B cell (primary cell): ENCODE data around the gene PXDC1. TPM values are rescaled to one million over a fixed set of nuclear protein-coding genes. Genes with fewer than 3 reads are reported as not detected.
"Not testable (repeated sequence)": the region's sequence is repeated elsewhere in the genome, so short reads cannot be mapped to it uniquely, and the experiment has no call there.

Experiments
- ATAC-seq: fragments of 200-7000 bp; cut with Tn5 transposase; one replicate; pipeline ENCODE4 v1.10.0; 2021; ENCODE audit warnings: low read depth, mild to moderate bottlenecking, moderate number of reproducible peaks, moderate library complexity
- CTCF ChIA-PET: fragments of 350-600 bp; sonication (Branson Sonifier 250); formaldehyde crosslinking; loops from one replicate; lab custom pipeline; 2021; ENCODE audit warnings: antibody characterized with exemption, inconsistent platforms; lab: Charles Lee
- POLR2A ChIA-PET: fragments of 350-600 bp; sonication (Branson Sonifier 250); formaldehyde crosslinking; loops from one replicate; lab custom pipeline; 2021; ENCODE audit warnings: antibody characterized with exemption; lab: Charles Lee
- DNase-seq: peaks from one replicate; pipeline ENCODE4 v3.0.0; 2013
- H2AFZ ChIP-seq: 2 replicates; pipeline ENCODE4 v1.6.1; 2012; ENCODE audit warnings: mild to moderate bottlenecking, low read depth, low read length; ENCODE audit not compliant: insufficient read depth, poor library complexity, severe bottlenecking
- H3K27ac ChIP-seq, 2 donors: 1 replicate in 1 of 2; 2 replicates in 1 of 2; pipeline ENCODE4 v1.5.1; 2012 to 2013; ENCODE audit warnings: low read length in 2 of 2, mild to moderate bottlenecking in 2 of 2, moderate library complexity in 1 of 2
- H3K27me3 ChIP-seq, 4 experiments: fragments of 200-600 bp in 1 of 4; sonication (generic) in 1 of 4; replicated peaks in 1 of 4; 1 replicate in 2 of 4; 2 replicates in 2 of 4; pipeline versions ENCODE4 v1.6.1 to v1.7.0; 2013 to 2016; ENCODE audit warnings: low read length in 3 of 4, mild to moderate bottlenecking in 2 of 4, mixed read lengths in 1 of 4, moderate library complexity in 1 of 4; ENCODE audit not compliant: insufficient read depth in 4 of 4, control insufficient read depth in 3 of 4; ENCODE audit errors: control extremely low read depth in 1 of 4
- H3K36me3 ChIP-seq, 2 experiments: replicated peaks in 1 of 2; 1 replicate in 1 of 2; 2 replicates in 1 of 2; pipeline versions ENCODE4 v1.6.1 to v1.7.1; 2013; ENCODE audit warnings: low read length in 1 of 2; ENCODE audit not compliant: insufficient read depth in 2 of 2, control insufficient read depth in 1 of 2; ENCODE audit errors: control extremely low read depth in 1 of 2, extremely low read depth in 1 of 2
- H3K4me1 ChIP-seq, 2 donors: fragments of 200-600 bp in 1 of 2; sonication (generic) in 1 of 2; 1 replicate in 1 of 2; 2 replicates in 1 of 2; pipeline versions ENCODE4 v1.5.1 to v1.6.1; 2013 to 2017; ENCODE audit warnings: low read length in 2 of 2; ENCODE audit not compliant: control insufficient read depth in 2 of 2, insufficient read depth in 2 of 2
- H3K4me2 ChIP-seq: replicated peaks from 2 replicates; pipeline ENCODE3; 2012; ENCODE audit warnings: mild to moderate bottlenecking, low read depth, low read length; ENCODE audit not compliant: poor library complexity, severe bottlenecking
- H3K4me3 ChIP-seq, 5 experiments: fragments of 200-600 bp in 1 of 5; sonication (generic) in 1 of 5; 1 replicate in 3 of 5; 2 replicates in 2 of 5; pipeline versions ENCODE4 v1.5.1 to v1.7.0; 2011 to 2016; ENCODE audit warnings: low read length in 4 of 5, mild to moderate bottlenecking in 4 of 5, low read depth in 2 of 5, control low read depth in 1 of 5, moderate library complexity in 1 of 5; ENCODE audit not compliant: insufficient read depth in 1 of 5; ENCODE audit errors: control extremely low read depth in 1 of 5, extremely low read depth in 1 of 5
- H3K79me2 ChIP-seq: fragments of 200-600 bp; sonication (generic); one replicate; pipeline ENCODE4 v1.6.0; 2016; ENCODE audit warnings: low read length; ENCODE audit not compliant: control insufficient read depth, insufficient read depth
- H3K9ac ChIP-seq: fragments of 200-600 bp; sonication (generic); 2 replicates; pipeline ENCODE4 v1.6.1; 2017; ENCODE audit warnings: mild to moderate bottlenecking, low read length, moderate library complexity
- H3K9me3 ChIP-seq, 3 donors: one replicate each; pipeline versions ENCODE4 v1.6.1 to v1.7.1; 2013; ENCODE audit warnings: low read length in 2 of 3; ENCODE audit not compliant: control insufficient read depth in 2 of 3, insufficient read depth in 1 of 3; ENCODE audit errors: control extremely low read depth in 1 of 3
- H4K20me1 ChIP-seq: 2 replicates; pipeline ENCODE4 v1.6.0; 2012; ENCODE audit warnings: mild to moderate bottlenecking, low read length; ENCODE audit not compliant: insufficient read depth, control insufficient read depth, poor library complexity, severe bottlenecking
- H3K27ac Mint-ChIP-seq: one replicate; pipeline ENCODE4 v1.8.0; 2021; ENCODE audit warnings: mixed read lengths
- H3K27me3 Mint-ChIP-seq: one replicate; pipeline ENCODE4 v1.8.0; 2021; ENCODE audit warnings: mixed read lengths
- H3K4me1 Mint-ChIP-seq: one replicate; pipeline ENCODE4 v1.8.0; 2021; ENCODE audit warnings: mixed read lengths
- H3K4me3 Mint-ChIP-seq: one replicate; pipeline ENCODE4 v1.8.0; 2021; ENCODE audit warnings: mixed read lengths
- H3K9me3 Mint-ChIP-seq: one replicate; pipeline ENCODE4 v1.8.0; 2022; ENCODE audit warnings: mixed read lengths; ENCODE audit not compliant: insufficient read depth
- EZH2 ChIP-seq: IDR thresholded peaks from 2 replicates; pipeline ENCODE4 v1.6.1; 2012; ENCODE audit warnings: borderline replicate concordance, low read depth, mild to moderate bottlenecking, moderate library complexity, low read length; ENCODE audit not compliant: insufficient read depth, poor library complexity, severe bottlenecking
- WGBS: methylation state at CpG from one replicate; pipeline ENCODE4 v1.1.5; 2013; ENCODE audit warnings: missing lambda C conversion rate; ENCODE audit not compliant: insufficient coverage; 5-methylcytosine and 5-hydroxymethylcytosine counted together
- intact Hi-C: fragments of 100-400 bp; cut with micrococcal nuclease; formaldehyde crosslinking; loops from one replicate; pipeline ENCODE4 v1.10.0; 2022
- polyA plus RNA-seq: library from polyadenylated mRNA; depleted of rRNA; stranded (reverse); fragments of >200 nt; gene quantifications from 2 replicates; pipeline ENCODE4 v1.2.3, GENCODE V29; 2012
- total RNA-seq, 2 donors: library from RNA; stranded (reverse); fragments of 120-200 nt in 1 of 2; gene quantifications; 1 replicate in 1 of 2; 2 replicates in 1 of 2; pipeline versions ENCODE4 v1.2.3 to v1.2.4, GENCODE V29; 2013 to 2022
- TF ChIP-seq, protein P1 (sequence below): fragments of 200-600 bp; IDR thresholded peaks from one replicate; pipeline ENCODE4 v1.8.0; 2022; ENCODE audit warnings: antibody characterized with exemption, mild to moderate bottlenecking

The PXDC1 gene
- total and polyA plus RNA-seq, 2 donors (not counting 1 experiment from before 2014, with no cell fraction given): 4.7 to 18.9 TPM

DNA sequence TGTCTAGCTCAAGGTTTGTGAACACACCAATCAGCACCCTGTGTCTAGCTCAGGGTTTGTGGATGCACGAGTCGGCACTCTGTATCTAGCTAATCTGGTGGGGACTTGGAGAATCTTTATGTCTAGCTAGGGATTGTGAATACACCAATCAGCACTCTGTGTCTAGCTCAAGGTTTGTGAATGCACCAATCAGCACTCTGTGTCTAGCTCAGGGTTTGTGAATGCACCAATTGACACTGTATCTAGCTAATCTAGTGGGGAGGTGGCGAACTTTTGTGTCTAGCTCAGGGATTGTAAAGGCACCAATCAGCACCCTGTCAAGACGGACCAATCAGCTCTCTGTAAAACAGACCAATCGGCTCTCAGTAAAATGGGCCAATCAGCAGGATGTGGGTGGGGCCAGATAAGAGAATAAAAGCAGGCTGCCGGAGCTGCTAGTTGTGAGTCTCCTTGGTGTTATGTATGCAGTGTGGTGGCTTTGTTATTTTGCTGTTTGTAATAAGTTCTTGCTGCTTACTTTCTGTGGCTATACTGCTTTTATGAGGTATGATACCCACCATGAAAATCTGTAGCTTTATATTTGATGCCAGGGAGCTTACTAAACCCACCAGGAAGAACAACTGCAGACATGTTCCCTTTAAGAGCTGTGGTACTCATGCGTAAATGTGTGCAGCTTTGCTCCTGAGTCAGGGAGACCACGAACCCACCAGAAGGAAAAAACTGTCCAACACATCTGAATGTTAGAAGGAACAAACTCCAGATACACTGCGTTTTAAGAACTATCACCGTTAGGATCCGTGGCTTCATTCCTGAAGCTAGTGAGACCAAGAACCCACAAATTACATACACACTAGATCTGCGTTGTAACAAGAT lies 20.9 kb upstream of the PXDC1 start:
- POLR2A ChIA-PET, H3K4me2 ChIP-seq, ATAC-seq, H3K79me2 ChIP-seq, H3K27me3 ChIP-seq, H2AFZ ChIP-seq, intact Hi-C loops, H3K4me3 ChIP-seq, H3K36me3 ChIP-seq, H3K27ac ChIP-seq, H3K27me3 Mint-ChIP-seq, DNase-seq, H3K9ac ChIP-seq, H4K20me1 ChIP-seq, H3K4me3 Mint-ChIP-seq, H3K9me3 Mint-ChIP-seq, H3K9me3 ChIP-seq: not testable (repeated sequence)
- CTCF ChIA-PET: interaction anchor here (1.1 kb wide), 1 partner anchor 77 kb away, joined by 3 read pairs; the partner anchor contains the start of gene FAM50B
- peaks cover 18 to 25% of the 10 kb centered on the region in 2 donors for H3K4me1 ChIP-seq
- 85% methylated on average over 11 of the region's 12 CpGs for WGBS
- Mint-ChIP-seq H3K27ac (peak overlapping the region; percentile 8), H3K4me1 (peaks cover 25% of the 10 kb centered on the region)

DNA sequence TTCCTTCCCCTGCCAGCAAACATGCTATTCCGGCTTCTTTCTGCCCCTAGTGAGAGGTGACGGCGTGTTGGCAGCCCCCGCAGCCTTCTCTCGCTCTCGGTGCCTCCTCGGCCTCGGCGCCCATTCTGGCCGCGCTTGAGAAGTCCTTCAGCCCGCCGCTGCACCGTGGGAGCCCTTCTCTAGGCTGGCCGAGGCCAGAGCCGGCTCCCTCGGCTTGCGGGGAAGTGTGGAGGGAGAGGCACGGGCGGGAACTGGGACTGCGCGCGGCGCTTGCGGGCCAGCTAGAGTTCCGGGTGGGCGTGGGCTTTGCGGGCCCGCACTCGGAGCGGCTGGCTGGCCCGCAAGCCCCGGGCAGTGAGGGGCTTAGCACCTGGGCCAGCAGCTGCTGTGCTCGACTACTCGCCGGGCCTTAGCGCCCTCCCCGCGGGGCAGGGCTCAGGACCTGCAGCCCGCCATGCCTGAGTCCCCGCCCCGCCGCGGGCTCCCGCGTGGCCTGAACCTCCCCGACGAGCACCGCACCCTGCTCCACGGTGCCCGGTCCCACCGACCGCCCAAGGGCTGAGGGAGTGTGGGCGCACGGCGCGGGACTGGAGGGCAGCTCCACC lies 20.0 kb upstream of the PXDC1 start:
- H3K9ac ChIP-seq: no peak overlapping the region
- H3K9me3 ChIP-seq: peaks cover 0 to 7% (median 0%) of the 10 kb centered on the region in 3 donors
- H3K27me3 ChIP-seq: no peaks in the 10 kb centered on the region
- no peaks in the 10 kb centered on the region for H3K36me3 ChIP-seq
- Mint-ChIP-seq H3K27me3 (no peaks in the 10 kb centered on the region), H3K4me3 (no peak overlapping the region), H3K4me1 (peaks cover 33% of the 10 kb centered on the region), H3K27ac (no peak overlapping the region), H3K9me3 (no peaks in the 10 kb centered on the region)
- 83% methylated on average over 54 of the region's 57 CpGs for WGBS
- DNase-seq (no peak), ATAC-seq (no peak)
- no peaks in the 10 kb centered on the region for H4K20me1 ChIP-seq
- intact Hi-C loops: no loop called here
- no peak overlapping the region for H3K4me3 ChIP-seq
- ChIA-PET CTCF (interaction anchor here (1.1 to 1.5 kb wide), 2 partner anchors 26 to 78 kb away, joined by 3 to 5 read pairs; partner anchors contain the start of gene FAM50B), POLR2A (interaction anchor here (0.6 kb wide), 1 partner anchor 727 kb away, joined by 3 read pairs; no protein-coding TSS in a partner anchor)
- TF ChIP-seq, protein P1, sequence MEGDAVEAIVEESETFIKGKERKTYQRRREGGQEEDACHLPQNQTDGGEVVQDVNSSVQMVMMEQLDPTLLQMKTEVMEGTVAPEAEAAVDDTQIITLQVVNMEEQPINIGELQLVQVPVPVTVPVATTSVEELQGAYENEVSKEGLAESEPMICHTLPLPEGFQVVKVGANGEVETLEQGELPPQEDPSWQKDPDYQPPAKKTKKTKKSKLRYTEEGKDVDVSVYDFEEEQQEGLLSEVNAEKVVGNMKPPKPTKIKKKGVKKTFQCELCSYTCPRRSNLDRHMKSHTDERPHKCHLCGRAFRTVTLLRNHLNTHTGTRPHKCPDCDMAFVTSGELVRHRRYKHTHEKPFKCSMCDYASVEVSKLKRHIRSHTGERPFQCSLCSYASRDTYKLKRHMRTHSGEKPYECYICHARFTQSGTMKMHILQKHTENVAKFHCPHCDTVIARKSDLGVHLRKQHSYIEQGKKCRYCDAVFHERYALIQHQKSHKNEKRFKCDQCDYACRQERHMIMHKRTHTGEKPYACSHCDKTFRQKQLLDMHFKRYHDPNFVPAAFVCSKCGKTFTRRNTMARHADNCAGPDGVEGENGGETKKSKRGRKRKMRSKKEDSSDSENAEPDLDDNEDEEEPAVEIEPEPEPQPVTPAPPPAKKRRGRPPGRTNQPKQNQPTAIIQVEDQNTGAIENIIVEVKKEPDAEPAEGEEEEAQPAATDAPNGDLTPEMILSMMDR: no peak
- no peak for TF ChIP-seq EZH2
- no peak overlapping the region for H3K4me2 ChIP-seq
- H2AFZ ChIP-seq: no peak overlapping the region
- no peaks in the 10 kb centered on the region for H3K79me2 ChIP-seq
- H3K4me1 ChIP-seq: peaks cover 19 to 32% of the 10 kb centered on the region in 2 donors
- no peak overlapping the region for H3K27ac ChIP-seq
